ENCODE measurements around the gene LRFN2.

Gene LRFN2

GRCh38 chr6:40611912-40612311 lies 24.7 kb upstream of the LRFN2 start:
- Histone ChIP-seq H3K9me3 (ENCODE audit: control insufficient read depth, low read length) (no peaks in the 10 kb centered on the region), H3K4me1 (ENCODE audit: control insufficient read depth, insufficient read depth, low read length) (no peaks in the 10 kb centered on the region), H3K27me3 (ENCODE audit: control insufficient read depth, insufficient read depth, low read length) (peaks cover 18% of the 10 kb centered on the region), H3K9ac (ENCODE audit: low read length) (no peak overlapping the region), H3K36me3 (ENCODE audit: control insufficient read depth, insufficient read depth, low read length) (no peaks in the 10 kb centered on the region), H3K4me3 (ENCODE audit: low read length) (no peak overlapping the region)

GRCh38 chr6:40611434-40611833 lies 24.3 kb upstream of the LRFN2 start:
- Histone ChIP-seq H3K27me3 (ENCODE audit: control insufficient read depth, insufficient read depth, low read length) (peaks cover 19% of the 10 kb centered on the region), H3K4me3 (ENCODE audit: low read length) (no peak overlapping the region), H3K36me3 (ENCODE audit: control insufficient read depth, insufficient read depth, low read length) (no peaks in the 10 kb centered on the region), H3K9me3 (ENCODE audit: control insufficient read depth, low read length) (no peaks in the 10 kb centered on the region), H3K9ac (ENCODE audit: low read length) (no peak overlapping the region), H3K4me1 (ENCODE audit: control insufficient read depth, insufficient read depth, low read length) (no peaks in the 10 kb centered on the region)

GRCh38 chr6:40610229-40610628 lies 23.1 kb upstream of the LRFN2 start:
- Histone ChIP-seq H3K27me3 (ENCODE audit: control insufficient read depth, insufficient read depth, low read length) (peaks cover 24% of the 10 kb centered on the region), H3K36me3 (ENCODE audit: control insufficient read depth, insufficient read depth, low read length) (no peaks in the 10 kb centered on the region), H3K9ac (ENCODE audit: low read length) (no peak overlapping the region), H3K4me3 (ENCODE audit: low read length) (no peak overlapping the region), H3K4me1 (ENCODE audit: control insufficient read depth, insufficient read depth, low read length) (no peaks in the 10 kb centered on the region), H3K9me3 (ENCODE audit: control insufficient read depth, low read length) (no peaks in the 10 kb centered on the region)

GRCh38 chr6:40606981-40607380 lies 19.8 kb upstream of the LRFN2 start:
- Histone ChIP-seq H3K9ac (ENCODE audit: low read length) (no peak overlapping the region), H3K4me1 (ENCODE audit: control insufficient read depth, insufficient read depth, low read length) (no peaks in the 10 kb centered on the region), H3K27me3 (ENCODE audit: control insufficient read depth, insufficient read depth, low read length) (peaks cover 26% of the 10 kb centered on the region), H3K36me3 (ENCODE audit: control insufficient read depth, insufficient read depth, low read length) (no peaks in the 10 kb centered on the region), H3K9me3 (ENCODE audit: control insufficient read depth, low read length) (no peaks in the 10 kb centered on the region), H3K4me3 (ENCODE audit: low read length) (no peak overlapping the region)

DNA sequence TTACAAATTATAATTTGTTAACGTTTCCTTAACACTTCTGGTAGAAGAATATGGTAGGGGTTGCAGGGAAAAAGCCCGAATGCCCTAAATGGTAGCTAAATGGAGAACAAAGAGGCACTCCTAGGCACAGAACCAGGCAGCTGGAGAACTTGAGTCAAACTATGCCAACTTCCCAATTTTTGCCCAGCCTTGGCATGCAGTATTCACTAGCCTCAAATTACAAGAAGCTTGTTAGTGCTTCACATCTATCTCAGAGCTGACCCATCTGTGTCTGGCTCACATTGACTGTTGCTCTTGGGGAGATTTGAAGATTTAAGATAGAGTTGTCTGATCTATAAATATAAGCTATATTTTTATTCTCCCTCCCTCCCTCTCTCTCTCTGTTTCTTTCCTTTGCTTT lies 19.4 kb upstream of the LRFN2 start:
- Histone ChIP-seq H3K4me3 (ENCODE audit: low read length) (no peak overlapping the region), H3K27me3 (ENCODE audit: control insufficient read depth, insufficient read depth, low read length) (peaks cover 22% of the 10 kb centered on the region), H3K9me3 (ENCODE audit: control insufficient read depth, low read length) (no peaks in the 10 kb centered on the region), H3K4me1 (ENCODE audit: control insufficient read depth, insufficient read depth, low read length) (no peaks in the 10 kb centered on the region), H3K36me3 (ENCODE audit: control insufficient read depth, insufficient read depth, low read length) (no peaks in the 10 kb centered on the region), H3K9ac (ENCODE audit: low read length) (no peak overlapping the region)

DNA sequence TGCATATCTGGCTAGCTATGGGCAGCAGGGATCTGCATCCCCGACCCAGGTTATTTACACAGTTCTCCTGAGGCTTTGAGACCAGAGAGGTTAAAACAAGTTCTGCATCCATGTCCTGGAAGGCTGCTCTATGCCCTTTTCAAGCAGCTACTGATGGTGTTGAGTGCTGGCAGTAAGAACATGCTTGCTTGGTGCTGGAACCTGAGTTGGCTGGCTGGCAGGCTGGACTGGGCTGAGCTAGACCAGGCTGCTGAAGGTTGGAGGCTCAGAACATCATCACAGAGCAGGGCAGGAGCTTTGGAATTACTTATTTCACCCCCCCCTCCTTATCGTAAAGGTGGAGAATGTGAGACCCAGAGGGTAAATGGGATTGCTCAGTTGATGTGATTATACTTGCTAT lies 16.9 kb upstream of the LRFN2 start:
- Histone ChIP-seq H3K4me3 (ENCODE audit: low read length) (no peak overlapping the region), H3K9ac (ENCODE audit: low read length) (no peak overlapping the region), H3K4me1 (ENCODE audit: control insufficient read depth, insufficient read depth, low read length) (no peaks in the 10 kb centered on the region), H3K9me3 (ENCODE audit: control insufficient read depth, low read length) (no peaks in the 10 kb centered on the region), H3K36me3 (ENCODE audit: control insufficient read depth, insufficient read depth, low read length) (no peaks in the 10 kb centered on the region), H3K27me3 (ENCODE audit: control insufficient read depth, insufficient read depth, low read length) (peaks cover 26% of the 10 kb centered on the region)

DNA sequence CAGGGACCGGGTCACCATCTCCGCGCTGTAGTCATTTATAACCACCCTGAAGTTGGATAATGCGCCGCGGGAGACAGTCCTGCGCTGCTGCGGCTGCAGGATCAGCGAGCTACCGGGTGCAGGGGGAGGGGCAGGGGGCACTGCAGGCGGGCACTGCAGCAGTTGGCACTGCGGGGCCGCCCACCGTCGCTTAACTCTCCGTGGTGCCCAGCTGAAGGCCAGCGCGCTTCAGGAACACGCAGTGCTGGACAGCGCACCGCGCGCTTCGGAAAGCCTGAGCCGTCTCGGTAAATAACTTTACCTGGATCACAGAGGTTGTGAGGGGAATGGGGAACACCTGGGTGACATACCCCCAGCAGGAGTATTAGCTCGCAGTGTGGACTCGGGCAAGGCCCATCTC lies 12.4 kb upstream of the LRFN2 start:
- Histone ChIP-seq H3K9ac (ENCODE audit: low read length) (no peak overlapping the region), H3K4me3 (ENCODE audit: low read length) (no peak overlapping the region), H3K27me3 (ENCODE audit: control insufficient read depth, insufficient read depth, low read length) (peaks cover 30% of the 10 kb centered on the region), H3K4me1 (ENCODE audit: control insufficient read depth, insufficient read depth, low read length) (no peaks in the 10 kb centered on the region), H3K36me3 (ENCODE audit: control insufficient read depth, insufficient read depth, low read length) (no peaks in the 10 kb centered on the region), H3K9me3 (ENCODE audit: control insufficient read depth, low read length) (no peaks in the 10 kb centered on the region)

GRCh38 chr6:40598516-40598915 lies 11.4 kb upstream of the LRFN2 start:
- Histone ChIP-seq H3K9ac (ENCODE audit: low read length) (no peak overlapping the region), H3K4me1 (ENCODE audit: control insufficient read depth, insufficient read depth, low read length) (no peaks in the 10 kb centered on the region), H3K9me3 (ENCODE audit: control insufficient read depth, low read length) (no peaks in the 10 kb centered on the region), H3K27me3 (ENCODE audit: control insufficient read depth, insufficient read depth, low read length) (peaks cover 27% of the 10 kb centered on the region), H3K36me3 (ENCODE audit: control insufficient read depth, insufficient read depth, low read length) (no peaks in the 10 kb centered on the region), H3K4me3 (ENCODE audit: low read length) (no peak overlapping the region)

- Histone ChIP-seq H3K4me1 (ENCODE audit: control insufficient read depth, insufficient read depth, low read length) (no peaks in the 10 kb centered on the region), H3K36me3 (ENCODE audit: control insufficient read depth, insufficient read depth, low read length) (no peaks in the 10 kb centered on the region), H3K9me3 (ENCODE audit: control insufficient read depth, low read length) (no peaks in the 10 kb centered on the region), H3K4me3 (ENCODE audit: low read length) (no peak overlapping the region), H3K27me3 (ENCODE audit: control insufficient read depth, insufficient read depth, low read length) (peaks cover 27% of the 10 kb centered on the region), H3K9ac (ENCODE audit: low read length) (no peak overlapping the region)
These were observed 10.1 kb upstream of the LRFN2 start for GRCh38 chr6:40597301-40597700.

DNA sequence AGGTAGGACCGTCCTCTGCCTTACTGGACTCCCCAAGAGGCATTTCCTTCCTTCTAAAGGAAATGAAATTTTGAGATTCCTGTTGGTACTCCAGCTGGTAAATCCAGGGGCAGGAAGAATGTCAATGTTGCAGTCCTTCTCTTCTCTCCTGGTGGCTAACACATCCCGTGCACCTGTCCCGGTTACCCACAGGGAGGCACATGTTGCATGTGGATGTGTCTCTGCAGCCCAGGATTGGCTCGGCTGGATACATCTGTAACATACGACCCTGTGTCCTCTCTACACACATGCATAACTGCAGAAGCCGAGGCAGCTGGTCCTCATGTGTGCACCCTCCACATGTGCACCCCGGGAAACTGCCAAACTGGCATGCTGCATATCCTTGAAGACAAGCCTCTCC lies 1.3 kb upstream of the LRFN2 start:
- H3K9me3 ChIP-seq (ENCODE audit: control insufficient read depth, low read length) = no peaks in the 10 kb centered on the region
- H3K36me3 ChIP-seq (ENCODE audit: control insufficient read depth, insufficient read depth, low read length) = no peaks in the 10 kb centered on the region
- peaks cover 14% of the 10 kb centered on the region for H3K4me1 ChIP-seq (ENCODE audit: control insufficient read depth, insufficient read depth, low read length)
- no peak overlapping the region for H3K4me3 ChIP-seq (ENCODE audit: low read length)
- no peak overlapping the region for H3K9ac ChIP-seq (ENCODE audit: low read length)
- H3K27me3 ChIP-seq (ENCODE audit: control insufficient read depth, insufficient read depth, low read length) = peaks cover 66% of the 10 kb centered on the region

- Histone ChIP-seq H3K9me3 (ENCODE audit: control insufficient read depth, low read length) (no peaks in the 10 kb centered on the region), H3K36me3 (ENCODE audit: control insufficient read depth, insufficient read depth, low read length) (no peaks in the 10 kb centered on the region), H3K9ac (ENCODE audit: low read length) (no peak overlapping the region), H3K4me3 (ENCODE audit: low read length) (no peak overlapping the region), H3K4me1 (ENCODE audit: control insufficient read depth, insufficient read depth, low read length) (peaks cover 14% of the 10 kb centered on the region), H3K27me3 (ENCODE audit: control insufficient read depth, insufficient read depth, low read length) (peaks cover 67% of the 10 kb centered on the region)
These were observed 863 bp upstream of the LRFN2 start for GRCh38 chr6:40588070-40588384.

GRCh38 chr6:40586369-40587201 lies 579 bp downstream of the LRFN2 start:
- Histone ChIP-seq H3K4me1 (ENCODE audit: control insufficient read depth, insufficient read depth, low read length) (peaks cover 14% of the 10 kb centered on the region), H3K9ac (ENCODE audit: low read length) (peak overlapping the region; percentile 50), H3K36me3 (ENCODE audit: control insufficient read depth, insufficient read depth, low read length) (no peaks in the 10 kb centered on the region), H3K9me3 (ENCODE audit: control insufficient read depth, low read length) (no peaks in the 10 kb centered on the region), H3K27me3 (ENCODE audit: control insufficient read depth, insufficient read depth, low read length) (peaks cover 71% of the 10 kb centered on the region), H3K4me3 (ENCODE audit: low read length) (peak overlapping the region; percentile 36)
